Subcutaneous adipose tissue (tissue), 4 donors: ENCODE data around the gene TYMP. TPM values are rescaled to one million over a fixed set of nuclear protein-coding genes. Genes with fewer than 3 reads are reported as not detected.

Source experiments
- CTCF ChIP-seq: fragments of 450-650 bp; IDR thresholded peaks from one replicate; pipeline ENCODE4 v1.5.1; 2016; ENCODE audit warnings: low read depth, mild to moderate bottlenecking, control low read depth, antibody characterized with exemption, moderate library complexity
- total RNA-seq, 4 donors: library from RNA; depleted of rRNA; stranded (reverse); fragments of >200 nt; gene quantifications; one replicate each; pipeline ENCODE4 v1.1.0, GENCODE V29; 2016

TYMP gene
- total RNA-seq, 4 donors from 2014 or later = 28.9 to 129 (median 108) TPM

- TF ChIP-seq CTCF = no peak
Observed at GRCh38 chr22:50507991-50508884, 21.6 kb downstream of the TYMP start, which contains the start of gene NCAPH2. Gene NCAPH2 (plus strand): TSS chr22:50508224. CDS start chr22:50508338, 114 bp downstream.

GRCh38 chr22:50507421-50507990, 22.3 kb downstream of the TYMP start, which contains the start of gene LMF2:
Gene LMF2 (minus strand): TSS chr22:50507702. CDS start chr22:50507675, 27 bp downstream.
- no peak for TF ChIP-seq CTCF

- TF ChIP-seq CTCF = no peak
Observed at GRCh38 chr22:50506611-50507420, 23.0 kb downstream of the TYMP start.

- TF ChIP-seq CTCF = no peak
Observed at GRCh38 chr22:50505776-50506610, 23.8 kb downstream of the TYMP start.

- no peak for TF ChIP-seq CTCF
Observed at GRCh38 chr22:50505276-50505775, 24.5 kb downstream of the TYMP start.

- TF ChIP-seq CTCF = no peak
Observed at GRCh38 chr22:50504369-50505211, 25.2 kb downstream of the TYMP start.
